Endothelial cell of umbilical vein (primary cell): ENCODE results near the gene CPOX. TPM values are rescaled to one million over a fixed set of nuclear protein-coding genes. Genes with fewer than 3 reads are reported as not detected.

Source experiments
- BruUV-seq: library from RNA; stranded (reverse); fragments of 400-500 nt; replicated peaks from 2 replicates; lab custom pipeline; 2021; lab: Mats Ljungman, UMichigan
- CTCF ChIA-PET: fragments of 300-600, 350-600 bp; sonication (Branson Sonifier 250); formaldehyde crosslinking; loops from one replicate; lab custom pipeline; 2021; ENCODE audit warnings: antibody characterized with exemption, inconsistent platforms; lab: Charles Lee
- POLR2A ChIA-PET: fragments of 300-600, 350-600 bp; sonication (Branson Sonifier 250); formaldehyde crosslinking; loops from one replicate; lab custom pipeline; 2021; ENCODE audit warnings: antibody characterized with exemption, inconsistent platforms; lab: Charles Lee
- DNase-seq: peaks from one replicate; pipeline ENCODE4 v3.0.0-alpha.2; 2011; ENCODE audit warnings: low read depth, low spot score
- FAIRE-seq: peaks from 2 replicates; lab custom pipeline; 2011; peaks lifted over from hg19 to GRCh38; lab: Jason Lieb, UNC
- H2AFZ ChIP-seq: 2 replicates; pipeline ENCODE4 v1.6.0; 2012; ENCODE audit warnings: low read depth, low read length, control low read depth, inconsistent platforms
- H3K27ac ChIP-seq: 2 replicates; pipeline ENCODE4 v1.5.1; 2011; ENCODE audit warnings: low read depth, mild to moderate bottlenecking, control low read depth, low read length, moderate library complexity; ENCODE audit not compliant: insufficient read depth
- H3K27me3 ChIP-seq, 2 experiments: 2 replicates each; pipeline versions ENCODE4 v1.6.0 to v1.6.1; 2011; ENCODE audit warnings: low read length in 2 of 2, mixed read lengths in 1 of 2; ENCODE audit not compliant: control insufficient read depth in 2 of 2, insufficient read depth in 2 of 2
- H3K36me3 ChIP-seq, 2 experiments: 2 replicates in 1 of 2; 3 replicates in 1 of 2; pipeline ENCODE4 v1.5.1; 2011; ENCODE audit warnings: low read length in 2 of 2, mild to moderate bottlenecking in 1 of 2, moderate library complexity in 1 of 2; ENCODE audit not compliant: control insufficient read depth in 2 of 2, insufficient read depth in 2 of 2; ENCODE audit errors: extremely low read depth in 1 of 2
- H3K4me1 ChIP-seq: 3 replicates; pipeline ENCODE4 v1.5.1; 2011; ENCODE audit warnings: mild to moderate bottlenecking, low read length; ENCODE audit not compliant: control insufficient read depth, insufficient read depth; ENCODE audit errors: extremely low read depth
- H3K4me2 ChIP-seq: 2 replicates; pipeline ENCODE4 v1.6.1; 2011; ENCODE audit warnings: low read length, control low read depth, mixed read lengths; ENCODE audit not compliant: insufficient read depth
- H3K4me3 ChIP-seq, 3 experiments: fragments of 200-600 bp in 1 of 3; sonication (generic), shearing (Covaris generic) in 1 of 3; replicated peaks in 1 of 3; 2 replicates each; pipeline ENCODE4 v1.5.1; 2011 to 2016; ENCODE audit warnings: control low read depth in 3 of 3, low read length in 3 of 3, mild to moderate bottlenecking in 2 of 3, inconsistent platforms in 1 of 3, low read depth in 1 of 3, moderate library complexity in 1 of 3; ENCODE audit not compliant: insufficient read depth in 1 of 3
- H3K79me2 ChIP-seq: 2 replicates; pipeline ENCODE4 v1.6.0; 2012; ENCODE audit warnings: low read length, inconsistent platforms; ENCODE audit not compliant: control insufficient read depth, insufficient read depth
- H3K9ac ChIP-seq: replicated peaks from 2 replicates; pipeline ENCODE3; 2011; ENCODE audit warnings: low read length, control low read depth; ENCODE audit not compliant: insufficient read depth; ENCODE audit errors: extremely low read depth
- H3K9me1 ChIP-seq: replicated peaks from 3 replicates; pipeline ENCODE4 v1.6.0; 2011; ENCODE audit warnings: mild to moderate bottlenecking, low read length; ENCODE audit not compliant: control insufficient read depth, insufficient read depth; ENCODE audit errors: extremely low read depth
- H3K9me3 ChIP-seq: replicated peaks from 2 replicates; pipeline ENCODE4 v1.5.1; 2012; ENCODE audit warnings: low read length, inconsistent platforms; ENCODE audit not compliant: control insufficient read depth, insufficient read depth
- H4K20me1 ChIP-seq: replicated peaks from 2 replicates; pipeline ENCODE3; 2011; ENCODE audit warnings: mild to moderate bottlenecking, low read length; ENCODE audit not compliant: control insufficient read depth, insufficient read depth; ENCODE audit errors: extremely low read depth
- CTCF ChIP-seq, 2 donors: IDR thresholded peaks; 1 replicate in 1 of 2; 2 replicates in 1 of 2; pipeline ENCODE4 v1.5.1; 2011; ENCODE audit warnings: low read length in 2 of 2, mild to moderate bottlenecking in 2 of 2, moderate library complexity in 2 of 2, control low read depth in 1 of 2, inconsistent platforms in 1 of 2, low read depth in 1 of 2; ENCODE audit not compliant: insufficient read depth in 1 of 2; ENCODE audit errors: extremely low read depth in 1 of 2
- EZH2 ChIP-seq: IDR thresholded peaks from 2 replicates; pipeline ENCODE4 v1.6.1; 2012; ENCODE audit warnings: borderline replicate concordance, low read depth, mild to moderate bottlenecking, moderate library complexity, low read length, inconsistent platforms; ENCODE audit not compliant: severe bottlenecking
- FOS ChIP-seq: IDR thresholded peaks from 2 replicates; pipeline ENCODE4 v1.6.1; 2011; ENCODE audit warnings: mild to moderate bottlenecking, low read length, moderate library complexity, borderline replicate concordance; ENCODE audit not compliant: insufficient read depth
- GATA2 ChIP-seq: IDR thresholded peaks from 2 replicates; pipeline ENCODE4 v1.7.0; 2011; ENCODE audit warnings: low read depth, mild to moderate bottlenecking, moderate library complexity, mixed read lengths, low read length; ENCODE audit not compliant: insufficient read length, insufficient read depth
- JUN ChIP-seq: IDR thresholded peaks from 2 replicates; pipeline ENCODE4 v1.6.1; 2011; ENCODE audit warnings: borderline replicate concordance, low read depth; ENCODE audit not compliant: insufficient read length, insufficient read depth
- MAX ChIP-seq: IDR thresholded peaks from 2 replicates; pipeline ENCODE4 v1.6.1; 2011; ENCODE audit not compliant: insufficient read depth, insufficient read length
- MYC ChIP-seq: IDR thresholded peaks from one replicate; pipeline ENCODE4 v1.6.1; 2011; ENCODE audit warnings: mild to moderate bottlenecking, low read depth, low read length
- POLR2A ChIP-seq: IDR thresholded peaks from 2 replicates; pipeline ENCODE4 v1.6.1; 2012; ENCODE audit warnings: low read depth, mild to moderate bottlenecking, control low read depth, low read length
- POLR2AphosphoS5 ChIP-seq: IDR thresholded peaks from 2 replicates; pipeline ENCODE4 v1.6.1; 2012; ENCODE audit warnings: low read depth, mild to moderate bottlenecking, control low read depth, low read length, moderate library complexity; ENCODE audit not compliant: insufficient read depth
- dilution Hi-C: fragments of 300-500 bp; cut with MboI; formaldehyde crosslinking; loops from one replicate; pipeline ENCODE4 v1.15.0; 2019; ENCODE audit warnings: low sequenced_read_pairs; ENCODE audit not compliant: extremely low pct_ligation_motif_present
- intact Hi-C: fragments of 100-400 bp; cut with micrococcal nuclease; formaldehyde crosslinking; loops from one replicate; pipeline ENCODE4 v1.10.0; 2022
- polyA plus RNA-seq, 4 experiments: library from polyadenylated mRNA; depleted of rRNA in 3 of 4; stranded (reverse) in 3 of 4; unstranded in 1 of 4; fragments of >200 nt; gene quantifications; 2 replicates each; pipeline versions ENCODE4 v1.2.1 to v1.2.3, GENCODE V29; 2011 to 2012; ENCODE audit warnings: missing spikeins in 1 of 4
- total RNA-seq: library from RNA; stranded (reverse); gene quantifications from 2 replicates; pipeline ENCODE4 v1.2.3, GENCODE V29; 2021

The CPOX gene
- total and polyA plus RNA-seq, 2 donors (not counting 3 experiments of a cell fraction or from before 2014, with no cell fraction given), result 12.3 to 24.5 TPM

GRCh38 chr3:98542623-98543022, 50.8 kb downstream of the CPOX start:
- dilution Hi-C loops, result no loop called here
- POLR2A ChIA-PET, result no interaction called here
- Histone ChIP-seq H3K9ac (no peak overlapping the region), H3K27ac (no peak overlapping the region), H2AFZ (no peak overlapping the region), H3K36me3 (no peaks in the 10 kb centered on the region), H3K79me2 (no peaks in the 10 kb centered on the region), H3K4me2 (no peak overlapping the region), H3K4me1 (no peaks in the 10 kb centered on the region), H3K9me1 (no peaks in the 10 kb centered on the region), H3K4me3 (no peak overlapping the region), H4K20me1 (no peaks in the 10 kb centered on the region), H3K27me3 (peaks cover 10 to 19% of the 10 kb centered on the region in 2 experiments), H3K9me3 (no peaks in the 10 kb centered on the region)
- TF ChIP-seq MYC, result no peak
- no peak for TF ChIP-seq GATA2
- no peak for TF ChIP-seq POLR2A
- TF ChIP-seq JUN, result no peak
- TF ChIP-seq FOS, result no peak
- TF ChIP-seq MAX, result no peak
- no peak for TF ChIP-seq POLR2AphosphoS5
- TF ChIP-seq CTCF (IDR thresholded peaks at IDR 0.05; ENCODE audit: extremely low read depth in 1 of 2, insufficient read depth in 1 of 2, low read depth in 1 of 2, low read length in 2 of 2), result no peak
- no peak for TF ChIP-seq EZH2
- DNase-seq (no peak), FAIRE-seq (no peak)
- CTCF ChIA-PET, result no interaction called here
- intact Hi-C loops, result no loop called here
- BruUV-seq, result no TSS peak
